Coronary artery (tissue), 2 donors: Measurements from ENCODE around the gene SNN.

Experiments
- DNase-seq: peaks from one replicate; pipeline ENCODE4 v3.0.0-alpha.2; 2017; ENCODE audit warnings: low spot score
- H3K27ac ChIP-seq, 2 donors: fragments of 200-600 bp; sonication (generic); one replicate each; pipeline ENCODE4 v1.5.1; 2016 to 2019
- H3K4me3 ChIP-seq: fragments of 200-600 bp; sonication (generic); 2 replicates; pipeline ENCODE4 v1.5.1; 2016; ENCODE audit warnings: mild to moderate bottlenecking, moderate library complexity
- TF ChIP-seq, protein P1 (sequence below): fragments of 200-600 bp; sonication (generic); IDR thresholded peaks from one replicate; pipeline ENCODE4 v1.5.1; 2019; ENCODE audit warnings: antibody characterized with exemption

SNN gene

DNA sequence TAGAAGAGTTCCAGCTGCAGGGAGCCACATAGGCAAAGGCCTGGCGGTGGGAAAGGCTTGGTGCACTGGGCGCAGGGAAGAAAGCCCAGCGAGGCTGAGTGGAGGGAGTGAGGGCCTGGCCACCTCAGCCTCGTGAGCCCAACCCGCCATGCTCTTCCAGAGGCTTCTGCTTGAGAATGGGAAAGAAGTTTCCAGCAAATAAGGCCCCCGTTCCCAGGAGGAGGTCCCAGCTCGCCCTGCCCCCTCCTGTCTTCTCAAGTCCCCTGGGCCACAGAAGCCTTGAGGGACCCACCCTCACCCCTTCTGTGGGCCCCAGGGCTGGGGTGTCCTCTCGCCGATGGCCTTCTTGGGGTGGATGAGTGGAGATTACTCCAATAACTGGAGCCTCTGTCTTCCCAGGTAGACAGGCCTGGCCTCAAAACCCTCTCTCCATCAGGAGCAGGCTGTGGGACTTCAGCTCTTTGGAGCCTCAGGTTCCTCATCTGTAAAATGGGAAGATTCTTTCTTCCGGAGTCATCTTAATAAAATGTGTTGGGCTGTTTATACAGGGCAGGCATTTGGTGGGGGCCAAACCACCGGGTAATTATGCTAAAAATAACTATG, 933 bp upstream of the SNN start:
- no peak for DNase-seq
- H3K27ac ChIP-seq: peak overlapping the region; percentile 64 to 94
- TF ChIP-seq, protein P1, sequence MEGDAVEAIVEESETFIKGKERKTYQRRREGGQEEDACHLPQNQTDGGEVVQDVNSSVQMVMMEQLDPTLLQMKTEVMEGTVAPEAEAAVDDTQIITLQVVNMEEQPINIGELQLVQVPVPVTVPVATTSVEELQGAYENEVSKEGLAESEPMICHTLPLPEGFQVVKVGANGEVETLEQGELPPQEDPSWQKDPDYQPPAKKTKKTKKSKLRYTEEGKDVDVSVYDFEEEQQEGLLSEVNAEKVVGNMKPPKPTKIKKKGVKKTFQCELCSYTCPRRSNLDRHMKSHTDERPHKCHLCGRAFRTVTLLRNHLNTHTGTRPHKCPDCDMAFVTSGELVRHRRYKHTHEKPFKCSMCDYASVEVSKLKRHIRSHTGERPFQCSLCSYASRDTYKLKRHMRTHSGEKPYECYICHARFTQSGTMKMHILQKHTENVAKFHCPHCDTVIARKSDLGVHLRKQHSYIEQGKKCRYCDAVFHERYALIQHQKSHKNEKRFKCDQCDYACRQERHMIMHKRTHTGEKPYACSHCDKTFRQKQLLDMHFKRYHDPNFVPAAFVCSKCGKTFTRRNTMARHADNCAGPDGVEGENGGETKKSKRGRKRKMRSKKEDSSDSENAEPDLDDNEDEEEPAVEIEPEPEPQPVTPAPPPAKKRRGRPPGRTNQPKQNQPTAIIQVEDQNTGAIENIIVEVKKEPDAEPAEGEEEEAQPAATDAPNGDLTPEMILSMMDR: no peak
- peak overlapping the region; percentile 91 for H3K4me3 ChIP-seq

DNA sequence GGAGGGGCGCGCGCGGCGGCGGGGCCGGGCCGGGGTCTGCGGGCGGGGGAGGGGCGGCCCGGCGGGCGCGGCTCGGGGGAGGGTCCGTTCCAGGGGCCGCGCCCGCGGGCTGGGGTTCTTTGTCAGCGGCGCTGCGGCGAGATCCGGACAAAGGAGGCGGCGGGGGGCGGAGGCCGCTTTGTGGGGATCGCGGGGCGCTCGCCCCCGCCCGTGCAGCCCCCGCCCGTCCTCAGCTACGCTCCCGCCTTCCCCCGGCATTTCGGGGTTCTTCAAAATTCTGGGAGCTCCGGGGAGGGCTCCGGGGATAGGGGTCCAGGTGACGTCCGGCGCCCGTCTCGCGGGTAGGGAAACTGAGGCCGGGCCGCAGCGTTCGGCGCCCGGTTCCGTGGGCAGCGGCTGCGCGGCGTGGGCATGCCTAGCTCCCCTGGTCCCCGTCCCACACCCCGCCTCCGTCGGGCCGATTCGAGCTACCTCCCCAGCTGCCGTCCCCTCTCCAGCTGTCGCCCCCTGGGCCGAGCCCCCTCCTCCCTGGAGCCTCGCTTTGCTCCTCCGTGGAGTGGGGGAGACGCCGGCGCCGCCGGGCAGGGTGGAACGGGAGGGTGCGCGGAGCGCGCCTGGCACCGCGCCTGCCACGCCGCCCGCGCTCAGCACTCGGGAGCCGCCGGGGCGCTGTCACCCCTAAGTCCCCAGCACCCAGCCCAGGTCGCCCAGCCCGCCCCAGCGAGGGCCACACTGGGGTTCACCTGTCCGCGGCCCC, 546 bp downstream of the SNN start:
- no peak for DNase-seq
- Histone ChIP-seq H3K27ac (peak overlapping the region; percentile 94), H3K4me3 (peak overlapping the region; percentile 91)
- TF ChIP-seq, protein P1: no peak

DNA sequence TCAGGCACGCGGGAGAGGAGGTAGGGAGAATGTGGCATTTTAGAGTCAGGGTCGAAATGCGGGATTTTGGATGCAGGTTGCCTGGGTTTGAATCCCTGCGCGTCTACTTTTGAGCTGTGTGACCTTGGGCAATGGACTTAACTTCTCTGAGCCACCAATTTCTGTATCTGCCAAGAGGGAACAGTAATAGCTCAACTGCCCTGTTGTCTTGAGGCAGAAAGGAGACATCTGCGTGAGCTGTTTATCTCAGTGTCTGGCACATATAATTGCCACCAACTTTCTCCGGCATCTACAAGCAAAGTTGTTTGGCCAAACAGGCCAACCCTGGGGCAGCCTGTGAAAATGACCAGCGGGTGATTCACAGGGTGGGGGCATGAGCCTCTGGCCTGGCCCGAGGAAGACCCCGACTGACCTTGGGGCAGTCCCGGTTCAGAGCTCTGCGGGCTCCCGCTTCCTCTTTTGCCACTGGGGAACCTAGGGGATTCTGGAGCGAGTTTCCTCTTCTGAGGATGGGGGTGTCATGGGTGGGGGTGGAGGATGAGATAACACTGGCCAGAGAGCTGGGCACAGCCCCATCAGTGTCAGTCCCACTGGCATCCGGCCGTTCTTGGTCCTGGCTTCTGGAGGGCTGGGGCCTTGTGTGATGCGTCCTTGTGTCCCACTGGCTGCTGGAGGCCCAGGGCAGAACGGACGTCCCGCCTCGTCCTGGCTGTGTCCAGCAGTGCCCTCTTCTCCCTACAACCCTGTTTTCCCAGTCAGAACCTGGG, 1.3 kb downstream of the SNN start:
- peak overlapping the region; percentile 94 for H3K27ac ChIP-seq
- no peak for DNase-seq
- TF ChIP-seq, protein P1: no peak

DNA sequence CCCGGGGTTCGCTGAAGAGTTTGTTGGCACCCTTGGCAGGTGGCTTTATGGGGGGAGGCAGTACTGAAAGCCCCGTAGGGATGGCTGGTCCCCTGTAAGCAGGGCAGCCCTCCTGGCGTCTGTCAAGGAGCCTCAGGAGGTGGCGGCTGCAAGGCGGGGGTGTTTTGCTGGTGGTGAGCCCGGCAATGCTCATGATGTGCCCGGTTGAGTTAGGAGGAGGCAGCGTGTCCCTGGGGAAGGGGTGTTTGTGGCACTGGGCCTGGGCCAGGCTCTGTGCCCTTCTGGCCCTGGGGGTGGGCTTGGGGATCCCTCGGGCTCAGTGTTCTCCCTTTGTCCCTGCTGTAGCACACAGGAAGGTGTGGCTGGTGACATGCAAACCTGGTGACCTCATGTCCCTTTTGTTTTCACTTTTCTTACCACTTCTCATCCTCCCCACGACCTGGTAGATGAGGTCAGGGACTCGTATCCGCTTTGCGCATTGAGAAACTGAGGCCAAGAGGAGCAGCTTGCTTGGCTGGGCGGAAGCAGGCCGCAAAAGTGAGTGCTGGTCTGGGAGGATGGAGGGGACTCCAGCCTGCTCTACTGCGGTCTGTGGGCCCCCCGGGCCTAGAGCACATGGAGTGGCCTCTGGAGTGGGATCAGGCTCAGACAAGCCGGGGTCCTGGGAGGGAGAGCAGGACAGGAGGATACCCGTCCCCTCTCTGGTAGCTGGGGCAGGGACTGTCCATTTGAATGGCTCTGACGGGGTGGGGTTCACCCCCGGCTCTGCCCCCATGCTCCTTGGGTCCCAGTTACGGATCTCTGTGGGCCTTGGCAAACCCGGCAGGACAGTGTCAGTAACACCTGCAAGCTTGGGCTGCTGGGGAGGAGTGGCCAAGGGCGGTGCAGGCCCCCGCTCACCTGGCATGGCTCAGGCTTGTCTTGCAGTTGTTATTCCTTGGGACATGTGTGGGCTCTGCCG, 2.2 kb downstream of the SNN start:
- H3K27ac ChIP-seq: peak overlapping the region; percentile 94
- peak overlapping the region; percentile 91 for H3K4me3 ChIP-seq
- TF ChIP-seq, protein P1: no peak
- no peak for DNase-seq

More for the DNA sequence above, 1.3 kb downstream of the SNN start:
- H3K4me3 ChIP-seq: peak overlapping the region; percentile 91

DNA sequence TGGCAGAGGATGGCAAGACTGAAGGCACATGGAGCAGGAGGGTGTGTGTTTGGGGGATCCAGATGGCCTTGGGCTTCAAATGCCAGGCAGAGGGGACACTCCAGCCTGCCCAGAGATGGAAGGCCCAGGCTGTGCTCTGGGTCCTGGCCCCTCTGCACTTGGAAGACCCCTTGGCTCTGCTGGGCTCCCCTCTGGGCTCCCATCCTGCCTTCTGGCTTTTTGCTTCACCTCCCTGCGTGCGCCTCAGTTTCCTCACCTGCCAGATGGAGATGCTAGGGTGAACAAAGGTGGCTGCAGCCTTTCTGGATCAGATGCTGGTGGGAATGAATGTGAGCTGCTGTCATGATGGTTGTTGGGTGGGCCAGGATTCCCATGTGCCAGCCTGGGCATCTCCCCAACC, 3.0 kb downstream of the SNN start:
- peak overlapping the region; percentile 18 to 94 for H3K27ac ChIP-seq
- no peak for DNase-seq
- TF ChIP-seq, protein P1: no peak
- H3K4me3 ChIP-seq: no peak overlapping the region

DNA sequence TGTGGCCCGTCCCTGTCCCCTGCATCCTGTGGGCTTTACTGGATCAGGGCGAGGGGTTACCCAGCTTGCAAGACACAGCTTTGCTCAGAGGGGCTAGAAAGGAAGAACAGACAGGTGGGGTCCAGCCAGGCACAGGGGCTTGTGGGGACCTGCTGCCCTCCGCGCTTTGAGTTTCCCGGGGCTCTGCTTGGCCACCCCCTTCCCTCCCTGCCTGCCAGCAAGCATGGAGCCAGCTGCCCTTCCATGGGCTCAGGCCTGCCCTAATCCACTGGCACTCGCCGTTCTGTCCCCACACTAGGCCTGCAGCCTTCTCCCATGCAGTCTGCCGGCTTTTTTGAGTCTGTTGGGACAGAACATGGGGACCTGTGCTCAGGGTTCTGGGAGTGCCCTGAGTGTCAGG, 3.4 kb downstream of the SNN start:
- TF ChIP-seq, protein P1: no peak
- H3K27ac ChIP-seq: peak overlapping the region; percentile 18 to 94
- DNase-seq: no peak

More for the DNA sequence above, 3.4 kb downstream of the SNN start:
- H3K4me3 ChIP-seq: no peak overlapping the region
